Astrocyte of the hippocampus (primary cell): ENCODE data around the gene PADI4.
A peak's percentile ranks its signal among the peaks of the same experiment; 100 is the strongest.

Source experiments
- DNase-seq: peaks from one replicate; pipeline ENCODE4 v3.0.0; 2011; ENCODE audit warnings: low read depth, low spot score

PADI4 gene

DNA sequence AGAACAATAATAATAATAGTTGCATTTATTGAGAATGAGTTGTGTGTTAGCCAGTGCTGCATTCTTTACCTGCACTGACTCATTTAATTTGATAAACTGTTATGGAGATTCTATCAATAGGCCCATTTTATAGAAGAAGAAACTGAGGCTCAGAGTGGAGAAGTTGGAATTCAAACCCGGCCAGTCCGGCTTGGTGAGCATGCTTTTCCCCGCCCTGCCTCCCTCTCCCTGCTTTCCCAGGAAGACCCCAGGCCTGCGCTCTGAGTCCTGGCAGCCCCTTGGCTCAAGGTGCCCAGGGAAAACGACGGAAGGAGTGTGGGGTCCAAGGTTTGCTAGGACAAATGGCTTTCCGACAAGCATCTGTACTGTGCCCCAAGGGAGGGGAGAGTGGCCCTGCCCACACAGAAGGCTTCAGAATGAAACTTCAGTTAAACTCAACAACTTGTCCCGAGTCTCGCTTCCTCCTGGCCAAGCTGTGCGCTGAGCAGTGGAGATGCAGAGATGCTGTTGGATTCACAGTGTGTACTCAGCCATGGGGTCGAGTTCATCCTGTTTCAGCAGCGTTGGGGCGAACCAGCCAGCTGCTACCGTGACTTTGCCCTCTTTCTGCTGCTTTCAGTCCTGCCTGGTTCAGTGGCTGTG lies 40.7 kb downstream of the PADI4 start:
- DNase-seq: no peak

DNA sequence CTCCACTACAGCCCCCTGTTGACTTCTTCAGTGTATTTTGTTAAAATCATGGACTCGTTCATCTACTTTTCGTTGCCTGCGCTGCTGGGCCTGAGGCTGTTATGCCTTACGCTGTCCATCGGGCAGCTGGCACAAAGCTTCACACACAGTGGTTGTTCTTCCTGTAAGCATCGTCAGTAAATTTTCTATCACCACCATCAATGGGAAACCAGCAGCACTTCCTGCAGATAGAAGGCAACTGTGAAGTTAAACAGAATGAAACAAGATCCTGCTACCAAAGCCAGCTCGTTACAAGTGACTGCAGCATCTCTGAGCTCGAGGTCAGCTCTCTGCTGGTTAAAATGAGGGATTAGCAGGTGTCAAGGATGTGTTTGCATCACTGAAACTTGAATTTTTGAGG lies 42.1 kb downstream of the PADI4 start:
- no peak for DNase-seq

DNA sequence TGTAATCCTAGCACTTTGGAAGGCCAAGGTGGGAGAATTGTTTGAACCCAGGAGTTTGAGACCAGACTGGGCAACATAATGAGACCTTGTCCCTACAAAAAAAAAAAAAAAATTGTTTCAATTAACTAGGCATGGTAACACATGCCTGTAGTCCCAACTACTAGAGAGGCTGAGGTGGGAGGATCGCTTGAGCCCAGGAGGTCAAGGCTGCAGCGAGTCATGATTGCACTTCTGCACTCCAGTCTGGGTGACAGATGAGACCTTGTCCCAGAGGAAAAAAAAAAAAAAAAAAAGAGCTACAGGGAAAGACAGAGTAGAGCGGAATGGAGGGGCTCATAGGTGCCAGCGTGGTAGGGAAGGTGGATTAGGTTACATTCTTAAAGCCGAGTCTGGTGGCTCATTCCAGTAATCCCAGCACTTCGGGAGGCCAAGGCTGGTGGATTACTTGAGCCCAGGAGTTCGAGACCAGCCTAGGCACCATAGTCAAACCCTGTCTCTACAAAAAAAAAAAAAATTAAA lies 43.0 kb downstream of the PADI4 start:
- no peak for DNase-seq

DNA sequence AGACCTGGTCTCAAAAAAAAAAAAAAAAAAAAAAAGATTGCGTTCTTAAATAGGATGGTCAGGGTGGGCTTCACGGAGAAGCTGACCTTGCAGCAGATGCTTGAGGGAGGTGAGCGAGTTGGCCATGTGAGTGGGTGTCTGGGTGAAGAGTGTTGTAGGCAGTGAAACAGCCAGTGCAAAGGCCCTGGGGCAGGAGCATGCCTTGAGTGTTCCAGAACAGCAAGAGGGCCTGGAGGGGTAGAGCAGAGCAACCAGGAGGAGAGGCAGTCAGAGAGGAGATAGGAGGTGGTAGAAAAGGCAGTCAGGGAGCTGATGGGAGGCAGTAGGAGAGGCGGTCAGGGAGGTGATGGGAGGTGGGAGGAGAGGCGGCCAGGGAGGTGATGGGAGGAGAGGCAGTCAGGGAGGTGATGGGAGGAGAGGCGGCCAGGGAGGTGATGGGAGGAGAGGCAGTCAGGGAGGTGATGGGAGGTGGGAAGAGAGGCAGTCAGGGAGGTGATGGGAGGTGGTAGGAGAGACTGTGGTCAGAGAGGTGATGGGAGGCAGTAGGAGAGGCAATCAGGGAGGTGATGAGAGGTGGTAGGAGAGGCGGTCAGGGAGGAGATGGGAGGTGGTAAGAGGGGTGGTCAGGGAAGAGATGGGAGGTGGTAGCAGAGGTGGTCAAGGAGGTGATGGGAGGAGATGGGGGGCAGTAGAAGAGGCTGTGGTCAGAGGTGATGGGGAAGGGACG lies 43.8 kb downstream of the PADI4 start:
- no peak for DNase-seq

DNA sequence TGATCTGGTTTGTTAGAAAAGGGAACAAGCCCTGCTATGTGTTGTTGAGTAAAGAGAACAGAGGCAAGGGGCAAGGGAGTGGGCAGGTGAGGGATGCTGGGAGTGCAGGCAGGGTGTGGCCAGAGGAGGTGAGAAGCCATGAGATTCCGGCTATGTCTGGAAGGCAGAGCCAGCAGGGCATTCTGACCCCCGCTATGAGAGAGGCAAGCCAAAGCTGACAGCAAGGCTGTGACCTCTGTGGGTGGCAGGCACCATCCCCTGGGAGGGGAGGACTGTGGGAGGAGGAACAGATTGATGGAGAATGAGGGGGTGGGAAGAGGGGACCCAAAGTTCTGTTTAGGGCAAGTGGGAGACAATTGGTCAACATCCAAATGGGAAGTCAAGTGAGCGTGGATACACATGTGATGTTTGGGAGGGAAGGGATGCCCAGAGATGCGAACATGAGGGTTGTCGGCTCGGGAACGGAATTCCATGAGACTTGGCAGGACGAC lies 44.5 kb downstream of the PADI4 start:
- no peak for DNase-seq

DNA sequence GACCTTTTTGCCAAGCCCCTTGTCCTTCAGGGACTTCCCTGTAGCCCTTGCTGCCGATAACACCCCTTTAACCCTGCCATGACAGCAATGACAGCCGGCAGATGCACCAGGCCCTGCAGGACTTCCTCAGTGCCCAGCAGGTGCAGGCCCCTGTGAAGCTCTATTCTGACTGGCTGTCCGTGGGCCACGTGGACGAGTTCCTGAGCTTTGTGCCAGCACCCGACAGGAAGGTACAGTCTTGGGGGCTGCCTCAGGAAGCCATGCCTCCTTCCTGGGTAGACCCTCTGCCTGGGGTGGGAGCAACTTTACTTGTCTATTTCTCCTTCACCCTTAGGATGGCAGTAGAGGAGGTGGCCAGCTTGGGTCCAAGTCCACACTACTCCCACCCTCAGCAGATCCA lies 47.9 kb downstream of the PADI4 start:
- no peak for DNase-seq

DNA sequence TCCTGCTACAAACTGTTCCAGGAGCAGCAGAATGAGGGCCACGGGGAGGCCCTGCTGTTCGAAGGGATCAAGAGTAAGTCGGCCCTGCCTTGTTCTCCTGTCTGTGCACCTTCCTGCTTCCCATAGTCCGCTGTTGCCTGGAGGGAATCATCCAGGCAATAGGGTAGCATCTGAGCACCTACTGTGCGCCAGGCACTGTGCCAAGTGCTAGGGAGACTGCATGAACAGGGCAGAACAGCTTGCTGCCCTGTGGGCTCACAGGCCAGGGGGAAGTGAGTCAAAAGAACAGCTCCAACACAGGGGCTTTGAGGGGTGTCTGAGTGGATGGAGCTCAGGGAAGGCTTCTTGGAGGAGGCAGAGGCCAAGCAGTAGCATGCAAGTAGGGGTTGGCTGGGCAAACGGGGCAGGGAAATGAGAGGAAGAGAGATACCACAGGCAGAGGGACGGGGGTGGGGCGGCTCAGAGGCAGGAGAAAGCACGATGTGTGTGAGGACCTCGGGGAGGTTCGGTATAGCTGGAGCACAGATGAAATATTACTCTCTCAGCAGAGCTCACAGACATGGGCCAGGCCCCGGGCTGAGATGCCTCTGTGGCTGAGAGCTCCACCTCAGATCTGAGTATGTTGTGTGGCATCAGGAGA lies 48.5 kb downstream of the PADI4 start:
- DNase-seq: no peak

DNA sequence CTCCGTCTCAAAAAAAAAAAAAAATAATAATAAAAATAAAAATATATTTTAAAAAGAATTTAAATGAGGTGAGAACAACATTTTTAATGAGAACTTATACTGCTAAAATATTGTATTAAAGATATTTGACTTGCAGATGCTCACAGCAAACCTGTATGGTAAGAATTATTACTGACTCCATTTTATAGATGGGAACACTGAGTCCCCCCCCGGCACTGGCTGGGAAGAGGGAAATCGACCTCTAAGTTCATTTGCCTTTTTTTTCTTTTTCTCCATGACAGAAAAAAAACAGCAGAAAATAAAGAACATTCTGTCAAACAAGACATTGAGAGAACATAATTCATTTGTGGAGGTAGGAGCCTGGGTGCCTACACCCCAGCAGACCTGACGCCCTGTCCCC lies 50.6 kb downstream of the PADI4 start:
- no peak for DNase-seq

DNA sequence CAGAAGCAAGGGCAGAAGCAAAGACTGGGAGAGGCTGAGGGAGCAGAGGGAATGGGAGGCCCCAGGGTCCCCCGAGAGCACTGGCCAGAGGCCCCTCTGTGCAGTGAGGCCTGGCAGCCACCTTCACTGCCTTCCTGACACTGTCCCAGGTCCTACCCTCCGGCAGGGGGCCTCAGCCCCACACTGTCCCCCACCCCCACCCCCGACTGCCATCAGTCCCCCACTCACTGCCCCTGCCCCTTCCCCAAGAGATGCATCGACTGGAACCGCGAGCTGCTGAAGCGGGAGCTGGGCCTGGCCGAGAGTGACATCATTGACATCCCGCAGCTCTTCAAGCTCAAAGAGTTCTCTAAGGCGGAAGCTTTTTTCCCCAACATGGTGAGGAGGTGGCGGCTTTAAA lies 51.0 kb downstream of the PADI4 start:
- no peak for DNase-seq

DNA sequence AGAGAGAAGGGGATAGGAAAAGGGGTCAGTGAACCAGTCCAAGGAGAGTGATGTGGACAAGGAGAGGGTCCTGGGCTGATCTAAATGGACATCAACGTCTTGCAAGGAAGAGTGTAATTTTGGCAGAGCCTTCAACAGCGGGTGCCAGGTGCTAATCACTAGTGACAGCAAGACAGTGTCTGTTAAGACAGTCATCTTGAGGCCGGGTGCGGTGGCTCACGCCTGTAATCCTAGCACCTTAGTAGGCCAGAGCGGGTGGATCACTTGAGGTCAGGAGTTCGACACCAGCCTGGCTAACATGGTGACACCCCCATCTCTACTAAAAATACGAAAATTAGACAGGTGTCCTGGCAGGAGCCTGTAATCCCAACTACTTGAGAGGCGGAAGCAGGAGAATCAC lies 51.8 kb downstream of the PADI4 start:
- no peak for DNase-seq

DNA sequence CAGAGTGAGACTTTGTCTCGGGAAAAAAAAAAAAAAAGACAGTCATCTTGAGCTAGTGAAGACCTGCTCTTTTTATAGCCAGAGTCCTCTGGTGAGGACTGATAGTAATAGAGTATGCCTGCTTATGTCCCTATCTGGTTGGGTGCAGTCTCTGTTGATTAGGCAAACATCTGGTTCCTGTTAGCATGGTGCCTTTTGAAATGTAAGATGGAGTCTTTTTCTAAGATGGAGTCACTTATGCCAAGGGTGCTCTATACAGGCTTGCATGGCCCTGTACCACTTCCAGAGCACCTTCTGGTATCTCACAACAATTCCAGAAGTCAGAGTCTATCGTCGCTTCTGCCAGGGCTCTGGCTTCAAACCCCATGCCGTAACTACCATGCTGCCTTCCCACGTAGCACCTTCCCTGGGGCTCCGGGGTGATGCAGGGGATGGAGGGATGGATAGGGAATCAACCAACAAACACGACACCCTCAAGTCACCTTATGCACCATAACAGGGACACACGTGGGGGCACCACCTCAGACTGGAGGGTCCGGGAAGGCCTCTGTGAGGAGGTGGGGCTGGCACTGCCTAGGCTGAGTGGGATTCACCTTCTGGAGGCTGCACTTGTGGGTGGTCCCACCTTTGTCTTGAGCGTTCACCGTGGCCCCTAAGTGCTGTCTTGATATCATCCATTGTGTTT lies 52.4 kb downstream of the PADI4 start:
- DNase-seq: no peak

DNA sequence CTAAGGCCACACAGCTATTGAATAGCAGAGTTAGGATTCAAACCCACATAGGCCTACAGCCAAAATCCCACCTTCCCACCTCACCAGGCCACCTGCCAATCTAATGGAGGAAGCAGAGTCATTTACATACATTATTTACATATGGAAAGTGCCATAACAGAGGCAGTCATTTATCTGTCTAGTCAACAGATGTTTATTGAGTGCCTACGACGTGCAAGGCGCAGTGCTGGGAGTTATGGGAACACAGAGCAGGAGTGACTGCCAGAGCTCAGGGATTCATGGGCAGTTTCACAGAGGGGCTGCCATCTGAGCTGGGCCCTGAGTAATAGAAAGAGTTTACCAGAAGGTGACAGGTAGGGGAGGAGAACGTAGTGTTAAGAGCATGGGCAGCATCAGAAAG lies 53.7 kb downstream of the PADI4 start:
- DNase-seq: no peak

DNA sequence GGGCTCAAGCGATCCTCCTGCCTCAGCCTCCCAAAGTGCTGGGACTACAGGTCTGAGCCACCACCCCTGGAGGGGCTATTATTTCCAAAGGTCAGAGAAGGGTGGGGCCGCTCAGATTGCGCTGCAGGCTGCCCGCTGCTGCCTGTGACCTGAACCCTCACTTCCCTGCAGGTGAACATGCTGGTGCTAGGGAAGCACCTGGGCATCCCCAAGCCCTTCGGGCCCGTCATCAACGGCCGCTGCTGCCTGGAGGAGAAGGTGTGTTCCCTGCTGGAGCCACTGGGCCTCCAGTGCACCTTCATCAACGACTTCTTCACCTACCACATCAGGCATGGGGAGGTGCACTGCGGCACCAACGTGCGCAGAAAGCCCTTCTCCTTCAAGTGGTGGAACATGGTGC lies 55.4 kb downstream of the PADI4 start:
- DNase-seq: no peak

DNA sequence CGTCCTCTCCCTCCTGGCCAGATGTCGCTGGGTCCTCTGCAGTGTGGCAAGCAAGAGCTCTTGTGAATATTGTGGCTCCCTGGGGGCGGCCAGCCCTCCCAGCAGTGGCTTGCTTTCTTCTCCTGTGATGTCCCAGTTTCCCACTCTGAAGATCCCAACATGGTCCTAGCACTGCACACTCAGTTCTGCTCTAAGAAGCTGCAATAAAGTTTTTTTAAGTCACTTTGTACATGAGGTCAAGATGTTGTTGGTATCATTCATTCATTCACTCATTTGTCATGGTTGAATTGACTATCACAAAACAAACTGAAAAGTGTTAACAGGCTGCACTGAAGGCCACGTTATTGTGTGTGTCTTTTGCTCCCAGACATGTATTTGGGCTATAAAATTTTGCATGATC lies 55.8 kb downstream of the PADI4 start:
- no peak for DNase-seq

DNA sequence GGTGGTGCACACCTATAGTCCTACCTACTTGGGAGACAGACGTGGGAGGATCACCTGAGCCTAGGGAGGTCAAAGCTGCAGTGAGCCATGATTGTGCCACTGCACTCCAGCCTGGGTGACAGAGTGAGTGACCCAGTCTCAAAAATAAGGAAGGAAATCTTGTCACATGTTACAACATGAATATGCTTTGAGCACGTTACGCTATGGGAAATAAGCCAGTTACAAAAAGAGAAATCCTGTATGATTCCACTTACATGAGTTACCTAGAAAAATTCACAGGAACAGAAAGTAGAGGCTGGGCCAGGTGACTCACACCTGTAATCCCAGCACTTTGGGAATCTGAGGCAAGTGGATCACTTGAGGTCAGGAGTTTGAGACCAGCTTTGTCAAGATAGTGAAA lies 57.3 kb downstream of the PADI4 start:
- no peak for DNase-seq

DNA sequence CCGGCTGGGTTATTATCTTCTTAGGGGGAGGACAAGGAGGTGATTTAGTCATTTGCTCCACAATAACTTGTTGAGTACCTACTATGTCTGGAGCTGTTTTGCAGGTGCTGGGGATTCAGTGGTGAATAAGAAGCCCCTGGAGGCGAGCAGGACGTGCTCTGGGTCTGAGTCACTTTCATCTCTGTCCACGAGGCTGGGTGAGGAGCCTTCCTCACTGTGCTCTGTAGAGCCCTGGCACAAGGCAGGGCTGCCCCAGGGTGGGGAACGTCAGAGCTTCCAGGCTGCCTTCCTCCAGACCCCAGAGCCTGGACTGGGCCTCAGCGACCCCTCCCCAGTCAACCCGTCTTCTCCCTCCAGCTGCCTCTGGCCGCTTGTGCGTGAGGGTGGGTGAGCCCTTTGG lies 61.5 kb downstream of the PADI4 start:
- DNase-seq: peak; percentile 53

DNA sequence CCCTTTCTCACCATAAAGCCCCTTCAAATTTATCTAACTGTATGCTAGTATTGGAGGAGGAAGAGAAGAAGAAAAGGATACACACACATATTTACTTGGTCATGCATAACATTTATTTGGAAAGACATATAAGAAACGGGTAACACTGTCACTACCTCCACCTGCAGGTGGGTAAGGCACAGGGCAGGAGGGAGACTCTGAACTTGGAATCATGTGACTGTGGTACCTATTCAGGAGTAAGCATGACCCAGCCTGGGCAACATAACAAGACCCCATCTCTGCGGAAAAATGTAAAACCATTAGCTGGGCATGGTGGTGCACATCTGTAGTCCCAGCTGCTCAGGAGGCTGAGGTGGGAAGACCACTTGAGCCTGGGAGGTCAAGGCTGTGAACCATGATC lies 62.6 kb downstream of the PADI4 start:
- no peak for DNase-seq

DNA sequence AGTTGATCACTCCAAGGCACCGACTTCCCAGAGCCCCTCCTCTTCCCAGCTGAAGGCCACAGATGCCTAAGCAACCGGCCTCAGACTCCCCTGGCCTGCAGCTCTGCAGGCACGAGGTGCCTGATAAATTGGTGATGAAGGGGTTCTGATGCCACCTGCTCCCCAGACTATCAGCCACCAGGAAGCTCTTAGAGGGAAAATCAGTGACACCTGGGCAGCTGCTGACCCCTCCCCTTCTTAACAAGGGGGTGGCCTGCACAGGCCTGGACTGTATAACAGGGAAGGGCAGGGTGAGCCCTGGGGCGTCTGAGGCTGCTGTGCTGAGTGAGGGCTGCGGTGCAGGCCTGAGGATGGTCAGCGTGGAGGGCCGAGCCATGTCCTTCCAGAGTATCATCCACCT lies 63.9 kb downstream of the PADI4 start, which contains the start of gene PADI6:
Gene PADI6, plus strand, starts transcription at position 301 of the 400 bp plus-strand sequence. Its CDS starts 50 bp downstream, at position 351.
- DNase-seq: no peak

DNA sequence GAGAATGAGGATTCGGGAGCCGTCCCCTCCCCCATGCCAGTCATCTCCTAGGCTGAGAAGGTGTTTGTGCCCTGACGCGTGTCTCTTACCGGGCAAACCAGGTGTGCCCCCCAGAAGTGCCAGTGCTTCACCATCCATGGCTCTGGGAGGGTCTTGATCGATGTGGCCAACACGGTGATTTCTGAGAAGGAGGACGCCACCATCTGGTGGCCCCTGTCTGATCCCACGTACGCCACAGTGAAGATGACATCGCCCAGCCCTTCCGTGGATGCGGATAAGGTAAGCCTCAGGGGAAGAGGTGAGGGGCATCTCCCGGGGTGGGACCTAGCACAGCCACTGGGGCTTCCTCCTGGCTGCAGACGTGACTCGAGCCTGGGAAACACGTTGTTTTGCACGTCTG lies 65.0 kb downstream of the PADI4 start:
- DNase-seq: no peak

DNA sequence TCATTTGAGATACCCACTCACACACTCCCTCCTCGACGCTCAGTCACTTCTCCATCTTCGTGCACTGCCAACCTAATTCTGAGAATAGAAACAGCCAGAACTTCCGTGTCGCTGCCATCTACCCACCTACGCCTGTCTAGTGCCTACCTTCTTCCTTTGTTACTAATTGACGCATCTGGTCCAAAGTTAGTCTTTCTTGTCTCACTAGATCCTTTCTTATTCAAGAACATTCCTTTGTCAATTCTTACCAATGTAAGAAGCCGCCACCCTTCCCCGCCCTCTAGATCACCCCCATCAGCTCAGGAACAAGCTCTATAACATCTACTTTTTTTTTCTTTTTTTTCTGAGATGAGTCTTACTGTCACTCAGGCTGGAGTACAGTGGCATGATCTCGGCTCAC lies 67.7 kb downstream of the PADI4 start:
- DNase-seq: no peak

DNA sequence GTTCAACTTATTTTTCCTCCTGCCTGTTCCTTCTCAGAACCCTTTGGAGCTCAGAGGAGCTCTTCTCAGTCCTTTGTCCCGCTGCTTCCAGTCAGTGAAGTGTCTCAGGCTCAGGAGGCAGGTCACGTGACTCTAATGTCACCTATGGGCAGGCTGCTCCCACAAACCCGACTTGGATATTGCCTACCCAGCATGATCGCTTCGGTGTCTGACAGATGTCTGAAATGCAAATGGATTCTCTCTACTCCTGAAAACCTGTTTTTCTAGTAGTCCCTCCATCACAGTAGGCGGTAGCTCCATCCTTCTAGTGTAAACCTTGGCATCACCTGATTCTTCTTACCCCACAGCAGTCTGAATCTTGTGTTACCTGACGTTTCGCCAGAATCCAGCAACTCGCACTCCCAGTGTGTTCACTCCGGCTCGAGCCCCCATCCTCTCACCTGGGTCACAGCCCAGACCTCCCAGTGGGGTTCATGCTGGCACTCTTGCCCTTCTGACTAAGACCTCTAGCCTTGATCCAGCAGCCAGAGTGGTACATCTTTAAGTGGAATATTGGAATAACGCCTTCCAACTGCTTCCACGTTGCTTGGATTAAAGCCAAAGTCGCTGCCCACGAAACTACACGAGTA lies 69.4 kb downstream of the PADI4 start:
- DNase-seq: no peak

DNA sequence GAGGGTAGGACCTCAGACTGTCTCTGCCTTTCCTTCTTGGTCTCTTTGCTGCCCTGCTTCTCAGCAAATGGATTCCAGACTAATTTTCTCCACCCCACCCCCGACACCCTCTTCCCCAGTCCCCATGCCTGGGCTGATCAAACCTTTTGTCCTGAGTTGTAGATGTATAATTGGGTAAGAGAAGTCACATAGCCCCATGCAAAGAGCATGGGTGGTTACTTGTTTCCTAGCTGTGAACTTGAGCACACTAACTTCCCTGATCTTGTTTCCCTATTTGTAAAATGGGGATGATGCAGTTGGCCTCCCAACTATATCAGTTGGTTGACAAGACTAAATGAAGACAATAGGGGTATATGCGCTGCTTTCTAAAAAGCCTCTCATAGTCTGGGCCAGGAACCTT lies 73.2 kb downstream of the PADI4 start:
- no peak for DNase-seq
